ENCODE measurements around the gene PRSS53.
A peak's percentile ranks its signal among the peaks of the same experiment; 100 is the strongest.
"Not testable (repeated sequence)": the region's sequence is repeated elsewhere in the genome, so short reads cannot be mapped to it uniquely, and the experiment has no call there.

Gene PRSS53

DNA sequence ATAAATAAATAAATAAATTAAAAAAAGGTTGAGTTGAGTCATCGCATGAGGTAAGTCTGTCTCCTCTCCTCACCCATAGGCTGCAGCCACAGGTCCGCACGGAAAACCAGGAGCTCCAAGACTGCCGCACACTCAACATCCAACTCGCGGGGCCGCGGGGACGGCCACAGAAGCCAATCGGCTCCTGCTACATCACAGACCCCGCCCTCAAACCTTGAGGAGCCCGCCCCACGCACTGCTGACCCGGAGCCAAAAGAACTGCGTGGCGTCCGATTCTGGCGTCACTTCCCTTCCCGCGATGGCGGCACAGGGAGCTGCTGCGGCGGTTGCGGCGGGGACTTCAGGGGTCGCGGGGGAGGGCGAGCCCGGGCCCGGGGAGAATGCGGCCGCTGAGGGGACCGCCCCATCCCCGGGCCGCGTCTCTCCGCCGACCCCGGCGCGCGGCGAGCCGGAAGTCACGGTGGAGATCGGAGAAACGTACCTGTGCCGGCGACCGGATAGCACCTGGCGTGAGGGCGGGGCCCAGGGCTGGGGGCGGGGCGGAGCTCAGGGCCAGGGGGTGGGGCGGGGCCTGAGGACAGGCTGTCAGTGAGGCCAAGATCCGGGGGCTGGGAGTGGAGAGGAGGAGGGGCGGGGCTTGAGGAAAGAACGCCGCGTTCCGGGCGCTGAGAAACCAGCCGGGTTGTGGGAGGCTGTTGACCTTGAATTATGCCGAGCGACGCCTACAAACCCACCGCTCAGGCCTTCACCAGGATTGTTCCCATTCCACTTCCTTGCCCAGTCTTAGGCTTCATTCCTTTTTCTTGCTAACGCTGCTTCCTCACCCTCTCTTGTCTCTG is 28.9 kb upstream of the PRSS53 start, which contains the start of gene KAT8:
Gene KAT8, plus strand, starts transcription at position 281 of the 839 bp plus-strand sequence. Its CDS starts 18 bp downstream, at position 299.
- peak; percentile 96 for DNase-seq

DNA sequence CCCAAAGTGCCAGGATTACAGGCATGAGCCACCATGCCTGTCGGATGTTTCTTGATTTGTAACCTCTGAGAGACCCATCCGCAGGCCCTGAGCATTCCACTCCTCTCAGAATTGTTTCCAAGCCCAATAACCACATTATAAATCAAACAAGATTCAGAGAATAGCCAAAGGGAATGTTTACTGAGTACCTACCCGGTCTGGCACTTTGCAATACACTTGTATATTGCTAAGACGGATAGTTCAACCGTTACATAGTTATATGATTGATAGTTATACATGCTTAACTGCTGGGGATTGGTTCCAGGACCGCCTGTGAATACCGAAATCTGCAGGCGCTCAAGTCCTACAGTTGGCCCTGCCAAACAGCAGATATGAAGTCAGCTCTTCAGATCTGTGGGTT is 25.7 kb upstream of the PRSS53 start:
- no peak for DNase-seq

GRCh38 chr16:31113121-31114120 is 24.7 kb upstream of the PRSS53 start:
- DNase-seq = no peak

DNA sequence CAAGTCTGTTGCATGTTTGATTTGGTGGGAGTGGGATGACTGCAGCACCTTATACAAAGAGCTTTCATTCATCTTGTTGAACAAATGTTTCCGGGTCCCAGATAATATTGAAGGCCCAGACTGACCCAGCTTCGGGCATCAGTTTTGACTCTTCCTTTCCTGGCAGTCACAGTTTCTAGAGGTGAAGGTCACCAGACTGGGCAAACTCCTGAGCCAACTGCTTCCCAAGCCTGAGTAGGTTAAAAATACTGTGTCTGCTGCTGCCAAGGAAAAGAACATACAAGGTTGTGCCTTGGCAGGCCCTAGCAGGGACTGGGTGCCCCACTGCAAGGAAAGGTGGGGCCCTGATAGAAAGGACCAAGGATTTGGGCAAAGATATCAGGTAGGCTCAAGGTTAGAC is 24.0 kb upstream of the PRSS53 start:
- no peak for DNase-seq

DNA sequence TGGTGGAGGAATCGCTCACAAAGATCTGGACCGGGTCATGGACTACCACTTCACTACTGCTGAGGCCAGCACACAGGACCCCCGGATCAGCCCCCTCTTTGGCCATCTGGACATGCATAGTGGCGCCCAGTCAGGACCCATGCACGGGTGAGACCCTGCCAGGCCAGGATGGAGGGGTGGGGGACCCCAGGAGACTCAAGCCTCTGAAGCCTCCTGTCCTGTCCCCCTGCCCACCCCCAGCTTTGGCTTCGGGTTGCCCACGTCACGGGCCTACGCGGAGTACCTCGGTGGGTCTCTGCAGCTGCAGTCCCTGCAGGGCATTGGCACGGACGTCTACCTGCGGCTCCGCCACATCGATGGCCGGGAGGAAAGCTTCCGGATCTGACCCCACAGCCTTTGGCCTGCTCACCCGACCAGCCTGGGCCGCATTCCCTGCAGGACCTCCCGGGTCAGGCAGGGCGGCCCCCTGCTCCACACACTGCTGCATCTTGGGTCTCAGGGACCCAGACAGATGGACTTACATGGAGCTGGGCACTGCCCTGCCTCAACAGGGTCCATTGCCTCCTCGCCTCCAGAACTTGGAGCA is 23.2 kb upstream of the PRSS53 start:
- DNase-seq = no peak

- DNase-seq = no peak
Measured at GRCh38 chr16:31110106-31111034, 21.6 kb upstream of the PRSS53 start.

DNA sequence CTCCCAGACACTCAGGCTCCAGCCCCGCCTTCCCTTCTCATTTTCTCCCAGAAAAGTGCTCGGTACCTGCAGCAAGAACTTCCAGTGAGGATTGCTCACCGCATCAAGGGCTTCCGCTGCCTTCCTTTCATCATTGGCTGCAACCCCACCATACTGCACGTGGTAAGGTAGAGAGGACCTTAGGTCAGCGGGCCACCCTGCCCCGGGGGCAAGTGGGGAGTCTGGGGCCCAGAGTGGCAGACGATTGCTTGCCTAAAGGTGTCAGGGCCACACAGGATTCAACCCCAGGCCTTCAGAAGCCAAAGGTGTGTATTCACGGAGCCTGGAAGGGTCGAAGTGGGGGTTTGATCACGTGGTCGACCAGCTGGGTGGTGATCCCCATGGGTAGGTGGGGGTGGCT is 20.9 kb upstream of the PRSS53 start:
- DNase-seq = no peak

GRCh38 chr16:31108794-31109558 is 20.2 kb upstream of the PRSS53 start:
- DNase-seq = no peak

DNA sequence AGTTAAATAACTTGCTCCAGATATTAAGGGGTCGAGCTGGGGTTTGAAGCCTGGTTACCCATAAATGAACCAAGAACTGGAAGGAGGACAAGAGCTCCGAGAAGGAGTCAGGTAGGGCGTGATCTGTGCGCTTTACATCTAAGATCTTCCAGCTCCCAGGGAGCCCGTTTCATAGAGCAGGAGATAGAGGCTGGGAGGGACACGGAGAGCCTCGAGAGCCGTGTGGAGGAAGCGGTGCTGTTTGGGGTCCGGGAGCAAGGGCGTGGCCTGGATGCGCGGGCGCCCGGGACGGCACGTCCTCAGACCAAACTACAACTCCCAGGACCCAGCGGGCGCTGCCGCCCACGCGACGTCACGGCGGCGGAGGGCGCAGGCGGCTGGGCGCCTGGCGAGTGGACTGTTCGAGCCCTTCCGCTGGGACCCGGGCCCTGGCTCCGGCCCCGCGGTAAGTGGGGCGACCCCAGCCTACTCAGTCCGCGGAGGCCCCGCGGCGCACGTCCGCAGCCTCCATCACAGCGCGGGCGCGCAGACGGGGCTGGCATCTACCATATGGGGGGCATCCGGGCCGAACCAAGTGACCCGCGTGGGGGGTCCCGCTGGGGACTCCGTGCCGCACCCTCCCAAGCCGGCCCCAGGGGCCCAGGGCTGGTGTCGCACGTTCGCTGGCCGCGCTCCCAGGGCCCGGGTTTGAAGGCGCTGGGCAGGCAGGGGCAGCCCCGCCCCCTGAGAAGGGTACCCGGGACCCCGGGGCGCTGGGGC is 19.5 kb upstream of the PRSS53 start, which contains the start of gene BCKDK:
Gene BCKDK, plus strand, starts transcription at position 352 of the 759 bp plus-strand sequence. CDS start 838 bp downstream, outside the sequence.
- DNase-seq = peak; percentile 41

GRCh38 chr16:31107465-31107867 is 18.7 kb upstream of the PRSS53 start:
- no peak for DNase-seq

GRCh38 chr16:31106509-31107464 is 18.0 kb upstream of the PRSS53 start:
- no peak for DNase-seq

DNA sequence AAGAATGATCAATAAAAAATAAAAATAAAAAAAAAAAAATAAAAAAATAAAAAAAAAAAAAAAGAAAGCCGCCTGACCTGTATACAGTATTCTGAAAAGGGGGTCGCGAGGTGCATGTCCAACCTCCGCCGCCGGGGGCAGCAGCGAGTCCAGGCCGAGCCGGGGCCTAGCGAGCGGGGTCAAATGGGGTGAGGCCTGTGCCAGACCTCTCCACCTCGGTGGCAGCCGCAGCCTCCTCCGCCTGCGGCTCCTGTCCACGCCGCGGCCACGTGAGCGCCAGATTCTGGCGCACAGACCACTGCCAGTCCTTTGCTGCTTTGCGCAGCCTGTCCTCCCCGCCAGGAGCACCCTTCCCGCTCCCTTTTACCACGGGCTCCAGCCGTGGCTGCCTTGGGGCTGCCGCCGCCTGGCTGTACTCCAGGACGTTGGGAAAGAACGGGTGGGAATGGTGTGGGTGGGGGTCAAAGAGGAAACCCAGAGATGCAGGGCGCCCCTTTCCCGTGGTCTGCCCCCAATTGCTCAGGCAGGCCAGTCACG is 17.0 kb upstream of the PRSS53 start:
- DNase-seq = no peak

- DNase-seq = not testable (repeated sequence)
Measured at GRCh38 chr16:31100876-31101641, 12.3 kb upstream of the PRSS53 start.

DNA sequence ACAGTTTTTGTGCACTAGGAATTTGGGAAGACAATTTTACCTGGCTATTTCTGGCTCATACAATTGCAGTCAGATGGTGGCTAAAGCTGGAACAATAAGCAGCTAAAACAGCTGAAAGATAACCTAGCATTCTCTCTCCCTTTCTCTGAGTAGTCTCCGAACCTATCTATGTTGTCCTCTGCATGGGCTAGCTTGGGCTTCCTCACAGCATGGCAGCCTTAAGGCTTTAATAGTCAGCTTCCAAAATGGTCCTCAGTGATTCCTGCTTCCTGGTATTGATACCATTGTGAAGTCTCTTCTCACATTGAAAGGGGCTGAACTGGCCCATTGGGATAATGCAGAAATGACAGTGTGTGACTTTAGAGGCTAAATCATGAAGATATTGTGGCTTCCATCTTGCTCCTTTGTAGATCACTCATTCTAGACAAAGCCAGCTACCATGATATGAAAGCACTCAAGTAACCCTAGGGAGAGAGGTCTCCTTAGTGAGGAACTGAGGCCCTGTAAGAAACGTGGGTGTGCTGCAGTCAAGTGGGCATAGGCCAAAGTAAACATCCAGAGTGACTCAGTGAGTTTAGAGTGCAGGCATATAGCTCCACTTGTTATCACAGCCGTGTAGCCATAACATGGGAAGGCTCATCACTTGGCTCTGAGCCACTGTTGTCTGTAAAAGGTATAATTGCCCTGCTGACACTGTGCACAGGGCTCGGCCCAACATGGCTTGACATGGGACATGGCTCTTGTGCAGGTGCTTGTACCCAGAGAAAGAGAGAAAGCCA is 11.3 kb upstream of the PRSS53 start:
- DNase-seq = no peak

DNA sequence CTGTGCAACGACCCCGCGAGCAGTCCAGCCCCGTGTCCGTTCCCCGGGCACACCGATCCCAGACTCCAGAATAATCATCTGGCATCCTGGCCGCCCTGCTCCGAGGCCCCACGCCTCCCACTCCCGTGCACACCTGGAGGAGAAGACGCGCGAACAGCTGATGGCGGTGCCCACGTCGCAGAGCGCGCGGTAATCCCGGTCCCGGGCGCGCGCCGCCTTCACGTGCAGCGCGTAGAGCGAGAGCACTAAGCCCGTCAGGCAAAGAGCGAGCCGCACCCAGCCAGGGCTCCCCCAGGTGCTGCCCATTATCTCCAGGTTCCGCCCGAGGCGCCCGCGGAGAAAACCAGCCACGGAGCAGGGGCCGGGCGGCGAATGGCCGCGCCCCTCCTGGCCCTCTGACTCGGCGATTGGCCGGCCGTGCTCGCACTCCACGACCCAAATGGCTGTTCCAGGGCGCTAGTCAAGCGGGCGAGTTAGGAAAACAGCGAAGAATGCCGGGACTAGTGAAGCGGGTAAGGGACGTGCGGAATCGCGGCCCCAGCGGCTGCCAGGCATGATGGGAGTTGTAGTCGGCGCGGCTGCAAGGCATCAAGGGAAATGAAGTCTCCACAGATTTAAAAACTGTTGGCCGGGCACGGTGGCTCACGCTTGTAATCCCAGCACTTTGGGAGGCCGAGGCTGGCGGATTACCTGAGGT is 5.8 kb upstream of the PRSS53 start, which contains the start of gene VKORC1:
Gene VKORC1, minus strand, starts transcription at position 374 of the 697 bp plus-strand sequence. Its CDS starts 68 bp downstream, at position 306.
- peak; percentile 95 for DNase-seq

GRCh38 chr16:31094088-31094423 is 5.3 kb upstream of the PRSS53 start:
- DNase-seq = no peak

All from NCI-H1105 (cell line).